ACC112 (cell line): ENCODE data around the gene PLA2G4A.

ENCODE experiments used
- H2AFZ ChIP-seq: fragments of 200-600 bp; sonication (generic); one replicate; pipeline ENCODE4 v1.6.0; 2017; ENCODE audit warnings: antibody characterized with exemption, low read length; ENCODE audit not compliant: unreplicated experiment
- H3K27ac ChIP-seq: fragments of 200-600 bp; sonication (generic); 2 replicates; pipeline ENCODE4 v1.5.1; 2014; ENCODE audit warnings: low read depth, mild to moderate bottlenecking, antibody characterized with exemption, low read length, moderate library complexity
- H3K27me3 ChIP-seq: fragments of 200-600 bp; sonication (generic); 2 replicates; pipeline ENCODE4 v1.6.1; 2014; ENCODE audit warnings: mild to moderate bottlenecking, antibody characterized with exemption, low read length, moderate library complexity, mixed read lengths; ENCODE audit not compliant: insufficient read depth
- H3K36me3 ChIP-seq: fragments of 200-600 bp; sonication (generic); 2 replicates; pipeline ENCODE4 v1.6.1; 2016; ENCODE audit warnings: mild to moderate bottlenecking, antibody characterized with exemption, low read length, moderate library complexity, mixed read lengths; ENCODE audit not compliant: insufficient read depth
- H3K4me1 ChIP-seq: fragments of 200-600 bp; sonication (generic); one replicate; pipeline ENCODE4 v1.6.1; 2016; ENCODE audit warnings: low read length, mixed read lengths; ENCODE audit not compliant: insufficient read depth, unreplicated experiment, control insufficient read depth
- H3K4me3 ChIP-seq: fragments of 200-600 bp; sonication (generic); 2 replicates; pipeline ENCODE4 v1.5.1; 2014; ENCODE audit warnings: mild to moderate bottlenecking, low read depth, low read length
- H3K79me2 ChIP-seq: fragments of 200-600 bp; sonication (generic); one replicate; pipeline ENCODE4 v1.6.0; 2016; ENCODE audit warnings: low read length; ENCODE audit not compliant: control insufficient read depth, unreplicated experiment, insufficient read depth

The PLA2G4A gene

DNA sequence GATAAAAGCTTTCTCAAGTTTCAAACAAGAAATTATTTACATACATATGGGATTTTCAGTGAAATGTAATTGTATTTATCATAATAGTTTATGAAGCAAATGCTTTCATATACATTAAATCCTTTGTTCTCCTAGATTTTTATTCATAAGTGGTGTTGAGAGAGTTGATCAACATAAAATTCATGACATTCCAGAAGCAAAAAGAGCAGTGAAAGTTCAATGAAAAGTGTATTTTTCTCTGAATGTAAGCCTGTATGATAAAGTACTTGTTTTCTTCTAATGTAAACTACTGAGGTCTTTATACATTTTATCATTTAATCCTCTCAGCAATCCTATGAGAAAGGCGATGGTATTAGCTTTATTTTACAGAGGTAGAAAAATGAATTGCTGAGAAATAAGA is 146.5 kb downstream of the PLA2G4A start:
- Histone ChIP-seq H3K4me3 (peak overlapping the region; percentile 59), H3K79me2 (no peaks in the 10 kb centered on the region), H2AFZ (no peak overlapping the region), H3K36me3 (no peaks in the 10 kb centered on the region), H3K27me3 (no peaks in the 10 kb centered on the region), H3K27ac (peak overlapping the region; percentile 92), H3K4me1 (peaks cover 27% of the 10 kb centered on the region)

GRCh38 chr1:186976700-186977099 is 148.0 kb downstream of the PLA2G4A start:
- Histone ChIP-seq H3K36me3 (no peaks in the 10 kb centered on the region), H3K27me3 (no peaks in the 10 kb centered on the region), H3K79me2 (no peaks in the 10 kb centered on the region), H3K4me1 (peaks cover 27% of the 10 kb centered on the region), H2AFZ (no peak overlapping the region), H3K4me3 (no peak overlapping the region), H3K27ac (no peak overlapping the region; the same call in 1 of the 2 replicates)

GRCh38 chr1:186977266-186977957 is 148.7 kb downstream of the PLA2G4A start:
- Histone ChIP-seq H3K4me3 (no peak overlapping the region), H3K27me3 (no peaks in the 10 kb centered on the region), H3K79me2 (no peaks in the 10 kb centered on the region), H2AFZ (no peak overlapping the region), H3K4me1 (peaks cover 27% of the 10 kb centered on the region), H3K36me3 (no peaks in the 10 kb centered on the region), H3K27ac (no peak overlapping the region; the same call in 1 of the 2 replicates)

- Histone ChIP-seq H3K27me3 (no peaks in the 10 kb centered on the region), H3K4me1 (peaks cover 30% of the 10 kb centered on the region), H3K79me2 (no peaks in the 10 kb centered on the region), H3K4me3 (no peak overlapping the region), H2AFZ (no peak overlapping the region), H3K27ac (no peak overlapping the region), H3K36me3 (no peaks in the 10 kb centered on the region)
These were observed 150.1 kb downstream of the PLA2G4A start for GRCh38 chr1:186978596-186979556.

DNA sequence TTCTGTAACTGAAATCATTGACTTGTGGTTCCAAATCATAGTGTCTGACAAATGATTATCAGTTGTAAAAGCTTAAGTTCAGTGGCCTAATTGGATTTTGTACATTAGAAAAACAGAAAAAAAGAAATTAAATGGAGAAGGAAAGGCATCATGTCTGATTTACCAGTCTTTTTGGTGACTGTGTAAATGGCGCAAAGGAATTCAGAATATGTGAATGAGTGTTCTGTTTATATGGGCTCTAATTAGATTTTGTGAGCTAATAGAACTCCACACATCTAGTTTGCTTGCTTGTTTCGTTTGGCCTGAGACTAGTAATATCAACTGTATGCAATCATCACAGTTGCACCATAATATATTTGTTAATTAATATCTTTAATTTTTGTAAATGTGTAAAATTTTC is 151.7 kb downstream of the PLA2G4A start:
- Histone ChIP-seq H3K27me3 (no peaks in the 10 kb centered on the region), H3K4me3 (no peak overlapping the region), H3K79me2 (no peaks in the 10 kb centered on the region), H3K36me3 (no peaks in the 10 kb centered on the region), H2AFZ (no peak overlapping the region), H3K4me1 (peaks cover 21% of the 10 kb centered on the region), H3K27ac (no peak overlapping the region)

DNA sequence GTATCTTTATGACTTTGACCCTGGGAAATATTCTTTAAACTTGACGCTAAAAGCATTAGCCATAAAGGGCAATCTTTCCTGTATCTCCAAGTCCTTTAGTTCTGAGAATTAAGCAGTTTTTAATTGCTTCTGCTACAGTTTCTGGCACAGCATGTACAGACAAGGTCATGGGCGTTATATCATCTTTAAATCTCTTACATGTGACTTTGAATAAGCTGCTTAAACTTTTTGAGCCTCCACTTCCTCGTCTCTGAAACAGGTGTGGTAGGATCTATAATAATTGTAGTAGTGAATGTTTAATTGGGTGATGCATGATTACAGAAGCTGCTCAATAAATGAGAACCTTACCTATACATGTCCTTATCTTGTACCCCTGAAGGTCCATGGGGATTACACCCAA is 153.4 kb downstream of the PLA2G4A start:
- no peak overlapping the region for H2AFZ ChIP-seq
- peaks cover 12% of the 10 kb centered on the region for H3K4me1 ChIP-seq
- no peaks in the 10 kb centered on the region for H3K36me3 ChIP-seq
- H3K4me3 ChIP-seq: no peak overlapping the region
- H3K27me3 ChIP-seq: no peaks in the 10 kb centered on the region
- no peak overlapping the region for H3K27ac ChIP-seq
- H3K79me2 ChIP-seq: no peaks in the 10 kb centered on the region

GRCh38 chr1:186983327-186983726 is 154.6 kb downstream of the PLA2G4A start:
- H3K27ac ChIP-seq: peak overlapping the region; percentile 61; the same call in 1 of the 2 replicates
- H3K79me2 ChIP-seq: no peaks in the 10 kb centered on the region
- peaks cover 3% of the 10 kb centered on the region for H3K4me1 ChIP-seq
- no peaks in the 10 kb centered on the region for H3K36me3 ChIP-seq
- no peak overlapping the region for H2AFZ ChIP-seq
- no peak overlapping the region for H3K4me3 ChIP-seq
- no peaks in the 10 kb centered on the region for H3K27me3 ChIP-seq

DNA sequence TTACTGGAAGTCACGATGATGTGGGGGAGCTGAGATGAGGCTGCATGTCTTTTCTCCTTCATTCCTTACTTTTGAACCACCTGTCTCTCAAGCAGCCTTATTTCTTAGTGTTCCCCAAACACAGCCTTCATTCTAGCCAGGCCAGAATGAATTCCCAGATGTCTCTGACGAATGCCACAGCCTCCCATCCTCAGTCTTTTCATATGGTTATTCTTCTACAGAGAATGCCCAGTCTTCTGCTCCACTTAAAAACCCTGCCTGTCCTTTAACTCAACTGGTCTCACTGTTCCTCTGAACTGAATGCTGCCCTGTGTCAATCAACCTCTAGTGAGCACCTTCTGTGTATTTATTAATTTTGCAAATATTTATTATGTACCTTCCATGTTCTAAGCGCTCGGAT is 156.2 kb downstream of the PLA2G4A start:
- Histone ChIP-seq H3K36me3 (no peaks in the 10 kb centered on the region), H2AFZ (no peak overlapping the region), H3K4me1 (peaks cover 3% of the 10 kb centered on the region), H3K27ac (no peak overlapping the region), H3K27me3 (no peaks in the 10 kb centered on the region), H3K4me3 (no peak overlapping the region), H3K79me2 (no peaks in the 10 kb centered on the region)

- Histone ChIP-seq H3K27ac (no peak overlapping the region), H3K4me3 (no peak overlapping the region), H3K79me2 (no peaks in the 10 kb centered on the region), H3K27me3 (no peaks in the 10 kb centered on the region), H3K36me3 (no peaks in the 10 kb centered on the region), H2AFZ (peak overlapping the region; percentile 34), H3K4me1 (peaks cover 3% of the 10 kb centered on the region)
These were observed 157.2 kb downstream of the PLA2G4A start for GRCh38 chr1:186985889-186986491.

- Histone ChIP-seq H3K4me1 (peaks cover 3% of the 10 kb centered on the region), H3K79me2 (no peaks in the 10 kb centered on the region), H3K27ac (no peak overlapping the region), H3K36me3 (no peaks in the 10 kb centered on the region), H3K4me3 (no peak overlapping the region), H3K27me3 (no peaks in the 10 kb centered on the region), H2AFZ (no peak overlapping the region)
These were observed 158.3 kb downstream of the PLA2G4A start for GRCh38 chr1:186987065-186987464.
